Adipose tissue (tissue), 3 donors: ENCODE data around the gene PTGIS. TPM values are rescaled to one million over a fixed set of nuclear protein-coding genes. Genes with fewer than 3 reads are reported as not detected.

Experiments
- H3K27ac ChIP-seq: one replicate; pipeline ENCODE4 v1.5.1; 2013; ENCODE audit warnings: low read depth, low read length
- WGBS, 3 donors: extraction: QIAGEN DNeasy Blood & Tissue Kit; methylation state at CpG; one replicate each; pipeline ENCODE4 v1.1.7; 2013; 5-methylcytosine and 5-hydroxymethylcytosine counted together
- polyA plus RNA-seq, 3 donors: library from polyadenylated mRNA; stranded (reverse); fragments of 200-250 nt; gene quantifications; one replicate each; pipeline ENCODE4 v1.2.3, GENCODE V29; 2013
- donor health status: healthy with polysubstance abuse.
- donor health status: Bipolar disorder and iron deficiency.
- donor health status: healthy.

Gene PTGIS
- polyA plus RNA-seq, 3 donors, result 2.0 to 79.7 (median 15.9) TPM

DNA sequence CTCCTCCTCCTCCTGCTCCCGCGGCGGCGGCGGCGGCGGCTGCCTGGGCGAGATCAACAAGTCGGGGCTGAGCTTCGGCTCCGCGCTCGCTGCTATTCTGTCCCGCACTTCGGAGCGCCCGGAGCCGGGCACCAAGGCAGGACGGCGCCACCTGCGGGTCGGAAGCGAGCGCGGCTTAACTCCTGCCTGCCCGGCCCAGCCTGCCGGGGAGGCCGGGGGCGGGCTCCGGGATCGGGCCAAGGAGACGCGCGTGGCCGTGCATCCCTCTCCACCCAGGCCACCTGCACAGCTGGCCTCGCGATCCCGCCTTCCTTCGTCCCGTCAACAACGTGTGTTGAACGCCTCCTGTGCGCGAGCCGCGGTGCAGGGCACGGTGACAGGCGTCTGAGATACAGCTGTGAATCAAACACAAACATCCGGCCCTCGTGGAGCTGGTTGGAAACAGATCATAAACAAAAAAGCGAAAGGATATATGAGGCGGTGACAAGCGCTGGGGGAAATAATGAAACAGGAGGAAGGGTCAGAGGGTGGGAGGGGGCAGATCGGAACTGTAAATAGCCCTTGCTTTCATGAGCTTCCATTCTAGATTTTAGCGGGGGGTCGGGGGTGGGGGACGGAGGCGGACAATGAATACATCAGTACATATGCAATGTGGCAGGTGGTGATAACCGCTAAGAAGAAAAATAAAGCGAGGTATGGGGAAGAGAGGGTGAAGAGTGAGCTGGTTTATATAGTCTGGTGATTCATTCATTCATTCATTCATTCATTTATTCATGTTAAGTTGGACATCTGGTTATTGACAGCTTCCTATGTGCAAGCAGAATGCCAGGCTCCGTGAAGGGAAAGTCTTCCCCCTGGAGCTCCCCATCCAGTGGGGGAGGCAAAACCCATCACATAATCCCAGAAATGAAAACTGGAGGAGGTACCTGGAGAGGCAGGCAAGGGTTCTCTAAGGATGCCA is 83.5 kb downstream of the PTGIS start:
- no peak overlapping the region for H3K27ac ChIP-seq
- WGBS, 3 donors, result 1 to 3% (median 2%) methylated on average over 48 to 60 of the region's 61 CpGs

- H3K27ac ChIP-seq, result no peak overlapping the region
- WGBS, 3 donors, result 3% methylated on average over 23 to 36 of the region's 44 CpGs
These were observed 84.2 kb downstream of the PTGIS start for GRCh38 chr20:49483696-49484123.

GRCh38 chr20:49483018-49483695 is 84.8 kb downstream of the PTGIS start:
- 2 to 5% (median 4%) methylated on average over 22 to 25 of the region's 27 CpGs for WGBS, 3 donors
- no peak overlapping the region for H3K27ac ChIP-seq

DNA sequence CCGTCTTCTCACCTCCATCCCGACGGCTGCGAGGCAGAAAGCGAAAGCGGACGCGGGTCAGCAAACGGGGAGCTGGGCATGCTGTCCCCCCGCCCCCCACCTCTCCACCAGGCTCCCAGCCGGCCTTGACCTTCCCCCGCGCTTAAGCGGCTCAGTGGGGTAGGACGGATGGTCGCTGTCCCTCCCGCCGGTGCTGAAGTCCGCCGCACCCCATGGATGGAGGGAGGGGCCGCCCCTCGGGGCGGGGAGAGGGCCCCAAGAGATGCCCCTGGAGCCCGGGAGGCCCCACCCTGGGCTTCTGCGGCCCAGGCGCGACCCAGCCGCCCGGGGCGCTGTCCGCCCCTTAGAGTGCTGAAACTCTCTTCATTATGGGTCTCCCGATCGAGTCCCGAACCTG is 85.3 kb downstream of the PTGIS start, which contains the start of gene KCNB1:
Gene KCNB1, minus strand, starts transcription at position 48 of the 397 bp plus-strand sequence. CDS start 188 bp downstream, outside the sequence.
- H3K27ac ChIP-seq, result no peak within 1 kb of the TSS
- 2 to 4% (median 4%) methylated on average over 28 to 34 of the region's 34 CpGs for WGBS, 3 donors

GRCh38 chr20:49482173-49482572 is 85.8 kb downstream of the PTGIS start:
- 53 to 78% (median 63%) methylated on average over 37 to 45 of the region's 46 CpGs for WGBS, 3 donors
- no peak overlapping the region for H3K27ac ChIP-seq

DNA sequence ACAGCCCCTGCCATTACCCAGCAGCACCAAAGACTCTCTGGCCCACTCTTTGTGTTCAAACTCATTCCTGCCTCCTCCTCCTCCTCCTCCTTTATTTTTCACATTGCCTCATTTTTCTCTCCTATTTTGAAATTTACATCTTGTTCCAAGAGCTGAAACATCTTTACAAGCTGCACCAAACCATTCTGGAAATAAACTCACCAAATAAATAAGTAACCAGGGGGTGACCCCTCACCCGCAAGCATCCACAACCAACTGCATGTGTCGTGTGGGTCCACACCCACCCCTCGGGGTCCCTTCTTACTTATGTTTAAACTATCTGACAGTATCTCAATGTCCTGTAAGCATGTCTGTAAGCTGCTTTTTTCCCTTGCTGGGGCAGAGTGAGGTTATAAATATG is 86.8 kb downstream of the PTGIS start:
- H3K27ac ChIP-seq, result no peak overlapping the region
- WGBS, 3 donors, result 72 to 83% (median 79%) methylated on average over 3 of the region's 3 CpGs

DNA sequence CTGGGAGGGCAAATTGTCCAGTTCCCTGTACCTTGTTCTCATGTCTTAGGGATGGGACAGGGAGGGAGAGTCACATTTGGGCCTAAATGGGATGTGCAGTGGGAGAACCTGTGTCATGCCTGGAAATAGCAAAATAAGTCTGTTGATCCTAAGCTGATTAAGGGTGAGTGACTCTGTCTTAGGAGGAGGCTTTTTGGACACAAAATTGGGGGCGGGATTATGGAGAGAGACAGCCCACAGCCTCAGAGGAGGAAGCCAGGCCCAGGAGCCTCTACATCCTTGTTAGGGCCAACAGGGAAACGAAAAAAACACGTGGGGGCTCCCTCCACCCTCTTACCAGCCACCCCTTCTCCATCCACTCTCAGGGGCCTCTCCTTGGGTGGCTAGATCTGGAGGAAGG is 87.7 kb downstream of the PTGIS start:
- WGBS, 3 donors, result 67 to 94% (median 68%) methylated on average over 3 of the region's 3 CpGs
- H3K27ac ChIP-seq, result no peak overlapping the region

GRCh38 chr20:49479785-49480184 is 88.2 kb downstream of the PTGIS start:
- no peak overlapping the region for H3K27ac ChIP-seq
- 55 to 77% (median 68%) methylated on average over 6 of the region's 6 CpGs for WGBS, 3 donors

DNA sequence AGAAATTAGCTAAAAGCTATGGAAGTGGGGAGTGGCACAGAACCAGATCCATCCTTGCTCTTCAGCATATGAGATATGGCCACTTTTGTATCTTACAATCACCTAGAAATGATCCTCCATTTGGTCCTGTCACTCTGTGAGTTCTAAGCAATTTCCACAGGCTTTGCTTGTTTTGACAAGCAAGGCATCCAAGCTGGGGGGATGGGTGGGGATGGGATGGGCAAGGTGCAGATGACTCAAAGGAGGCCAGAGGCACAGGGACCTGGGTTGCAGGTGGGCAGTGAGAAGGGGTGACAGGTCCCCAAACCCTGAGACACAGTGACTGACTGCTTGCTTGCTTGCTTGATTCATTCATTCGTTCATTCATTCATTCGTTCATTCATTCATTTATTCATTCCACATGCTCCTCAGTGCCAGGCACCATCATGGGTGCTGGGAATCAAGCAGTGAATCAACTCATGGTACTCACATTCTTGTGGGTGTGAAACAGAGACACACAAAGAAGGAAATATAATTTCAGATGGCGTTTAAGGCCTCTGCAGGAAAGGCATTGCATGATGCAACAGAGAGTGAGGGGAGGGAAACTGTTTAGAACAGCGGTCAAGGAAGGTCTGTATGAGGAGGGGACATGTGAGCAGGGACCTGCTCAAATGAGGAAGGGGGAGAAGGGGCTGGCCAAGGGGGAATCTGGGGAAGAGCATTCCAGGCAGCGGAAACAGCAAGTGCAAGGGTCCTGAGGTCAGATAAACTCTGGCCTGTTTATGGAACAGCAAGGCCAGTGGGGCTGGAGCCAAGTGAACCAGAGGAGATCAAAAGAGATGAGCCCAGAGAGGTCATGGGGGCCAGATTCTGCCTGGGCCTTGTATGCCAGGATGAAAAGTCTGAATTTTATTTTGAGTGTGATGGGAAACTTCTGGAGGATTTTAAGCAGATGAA is 88.9 kb downstream of the PTGIS start:
- 65 to 85% (median 78%) methylated on average over 5 of the region's 5 CpGs for WGBS, 3 donors
- no peak overlapping the region for H3K27ac ChIP-seq

- 42 to 80% (median 67%) methylated on average over 7 of the region's 7 CpGs for WGBS, 3 donors
- H3K27ac ChIP-seq, result no peak overlapping the region
These were observed 89.7 kb downstream of the PTGIS start for GRCh38 chr20:49478266-49478665.

DNA sequence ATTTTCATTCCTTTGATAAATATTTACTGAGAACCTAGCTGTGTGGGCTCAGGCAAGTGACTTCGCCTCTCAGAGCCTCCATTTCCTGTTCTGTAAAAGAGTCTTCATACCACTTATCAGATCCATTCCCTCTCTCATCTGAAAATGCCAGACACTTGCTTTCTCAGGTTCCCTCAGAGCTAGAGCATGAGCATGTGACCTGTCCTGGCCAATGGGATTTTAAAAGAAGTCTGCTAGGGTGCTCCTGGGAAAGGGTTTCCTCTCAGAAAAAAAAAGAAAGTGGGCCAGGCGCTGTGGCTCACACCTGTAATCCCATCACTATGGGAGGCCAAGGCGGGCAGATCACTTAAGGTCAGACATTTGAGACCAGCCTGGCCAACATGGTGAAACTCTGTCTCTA is 90.7 kb downstream of the PTGIS start:
- 70 to 86% (median 78%) methylated on average over 3 of the region's 3 CpGs for whole genome bisulfite sequencing, 3 donors
- H3K27ac ChIP-seq, result no peak overlapping the region

GRCh38 chr20:49476016-49476355 is 92.0 kb downstream of the PTGIS start:
- H3K27ac ChIP-seq, result no peak overlapping the region
- 68 to 81% (median 79%) methylated on average over 7 of the region's 7 CpGs for WGBS, 3 donors

DNA sequence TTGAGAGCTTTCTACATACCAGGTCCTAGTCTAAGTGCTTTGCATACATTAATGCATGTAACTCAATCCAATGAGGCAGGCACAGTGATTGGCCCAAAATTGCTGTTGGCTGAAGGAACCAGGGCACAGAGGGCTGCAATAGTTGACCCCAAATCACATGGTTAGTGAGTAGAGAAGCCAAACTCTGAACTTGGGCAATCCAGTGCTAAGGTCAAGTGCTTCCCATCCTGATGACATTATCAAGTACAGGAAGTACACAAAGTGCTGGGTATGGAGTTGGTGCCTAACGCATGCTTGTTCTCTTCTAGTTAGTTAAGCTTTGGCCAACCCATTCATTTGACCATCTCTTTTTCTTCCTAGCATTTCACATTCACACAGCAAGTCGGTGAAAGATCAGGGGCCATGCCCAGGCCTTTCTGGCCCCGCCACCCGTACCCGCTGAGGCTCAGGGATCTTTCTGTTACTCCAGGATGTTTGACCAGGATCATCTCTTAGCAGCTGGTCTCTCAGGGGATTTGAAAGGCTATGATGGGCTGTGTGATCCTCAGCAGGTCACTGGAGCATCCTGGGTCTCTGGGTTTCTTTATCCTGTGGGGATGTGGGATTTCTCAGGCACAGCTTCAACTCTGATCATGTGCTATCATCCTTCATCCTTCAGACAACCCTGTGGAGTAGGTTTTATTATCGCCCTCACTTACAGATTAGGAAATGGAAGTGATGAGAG is 92.5 kb downstream of the PTGIS start:
- H3K27ac ChIP-seq, result no peak overlapping the region
- 80 to 88% (median 86%) methylated on average over 6 of the region's 6 CpGs for WGBS, 3 donors

DNA sequence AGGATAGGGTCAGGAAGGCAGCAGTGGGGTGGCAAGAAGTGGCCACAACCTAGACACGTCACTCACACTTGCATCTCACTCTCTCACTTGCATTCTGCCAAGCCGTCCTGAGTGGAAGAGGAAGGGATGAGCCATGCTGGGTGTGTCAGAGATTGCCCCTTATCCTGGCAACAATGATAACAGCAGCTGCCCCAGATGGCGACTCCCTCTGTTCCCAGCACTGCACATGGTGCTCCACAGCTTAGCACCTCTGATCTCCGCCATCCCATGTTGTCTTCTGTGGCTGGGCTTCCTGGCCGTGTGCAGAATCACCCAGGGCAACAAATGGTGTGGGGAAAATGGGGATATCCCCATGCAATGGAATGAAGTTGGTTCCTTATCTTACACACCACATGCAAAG is 96.5 kb downstream of the PTGIS start:
- H3K27ac ChIP-seq, result no peak overlapping the region
- 61 to 81% (median 80%) methylated on average over 5 of the region's 5 CpGs for WGBS, 3 donors

GRCh38 chr20:49470922-49471321 is 97.0 kb downstream of the PTGIS start:
- no peak overlapping the region for H3K27ac ChIP-seq
- 75 to 79% (median 77%) methylated on average over 6 of the region's 6 CpGs for WGBS, 3 donors

- no peak overlapping the region for H3K27ac ChIP-seq
- WGBS, 3 donors, result 77 to 89% (median 84%) methylated on average over 6 of the region's 6 CpGs
These were observed 98.9 kb downstream of the PTGIS start for GRCh38 chr20:49469060-49469459.

DNA sequence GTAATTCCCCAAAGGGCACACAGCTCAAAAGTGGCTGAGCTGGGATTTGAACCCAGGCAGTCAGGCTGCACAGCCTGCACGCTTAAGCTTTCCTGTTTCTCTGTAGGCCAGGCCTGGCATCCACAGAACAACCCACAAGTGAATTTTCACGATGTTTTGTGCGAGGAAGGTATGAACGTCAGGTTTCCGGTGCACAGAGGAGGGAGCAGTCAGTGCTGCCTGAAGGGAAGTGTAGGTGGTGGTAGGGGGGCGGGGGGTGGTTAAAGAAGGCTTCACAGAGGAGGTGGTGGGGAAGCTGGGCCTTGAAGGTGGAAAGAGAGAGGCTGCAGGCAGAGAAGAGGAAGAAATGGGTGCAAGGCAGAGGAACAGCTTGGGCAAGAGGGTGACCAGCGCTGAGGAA is 99.5 kb downstream of the PTGIS start:
- WGBS, 3 donors, result 64 to 80% (median 78%) methylated on average over 7 of the region's 7 CpGs
- H3K27ac ChIP-seq, result no peak overlapping the region
